ENCODE results near the gene CHP1. TPM values are rescaled to one million over a fixed set of nuclear protein-coding genes. Genes with fewer than 3 reads are reported as not detected.
"Not testable (repeated sequence)": the region's sequence is repeated elsewhere in the genome, so short reads cannot be mapped to it uniquely, and the experiment has no call there.

Gene CHP1
- total RNA-seq, 1 donor from 2014 or later: 89.3 TPM

DNA sequence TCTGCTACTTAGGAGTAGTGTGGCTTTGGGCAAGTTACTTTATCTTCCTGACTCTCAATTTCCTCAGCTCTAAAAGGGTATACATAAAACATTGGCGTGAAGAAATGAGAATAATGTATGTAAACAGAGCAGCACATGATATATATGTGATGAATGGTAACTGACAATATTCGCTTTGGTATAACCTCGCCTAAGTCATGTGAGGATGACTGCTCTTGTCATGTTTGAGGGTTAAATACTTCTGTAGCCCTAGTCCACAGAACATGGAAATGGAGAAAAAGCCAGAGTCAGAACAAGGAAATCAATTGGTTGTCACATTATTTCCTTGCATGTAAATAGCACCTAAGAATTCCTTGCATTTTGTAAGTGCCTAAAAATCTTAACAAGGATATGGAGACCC is 25.0 kb downstream of the CHP1 start:
- Mint-ChIP-seq H3K4me3 (ENCODE audit: low read depth) (no peak overlapping the region), H3K27me3 (no peaks in the 10 kb centered on the region), H3K36me3 (ENCODE audit: insufficient read depth) (peaks cover 12% of the 10 kb centered on the region), H3K27ac (peak overlapping the region; percentile 87), H3K9me3 (ENCODE audit: low read depth) (no peaks in the 10 kb centered on the region), H3K4me1 (ENCODE audit: low read depth) (peaks cover 39% of the 10 kb centered on the region)
- TF ChIP-seq, protein P1, sequence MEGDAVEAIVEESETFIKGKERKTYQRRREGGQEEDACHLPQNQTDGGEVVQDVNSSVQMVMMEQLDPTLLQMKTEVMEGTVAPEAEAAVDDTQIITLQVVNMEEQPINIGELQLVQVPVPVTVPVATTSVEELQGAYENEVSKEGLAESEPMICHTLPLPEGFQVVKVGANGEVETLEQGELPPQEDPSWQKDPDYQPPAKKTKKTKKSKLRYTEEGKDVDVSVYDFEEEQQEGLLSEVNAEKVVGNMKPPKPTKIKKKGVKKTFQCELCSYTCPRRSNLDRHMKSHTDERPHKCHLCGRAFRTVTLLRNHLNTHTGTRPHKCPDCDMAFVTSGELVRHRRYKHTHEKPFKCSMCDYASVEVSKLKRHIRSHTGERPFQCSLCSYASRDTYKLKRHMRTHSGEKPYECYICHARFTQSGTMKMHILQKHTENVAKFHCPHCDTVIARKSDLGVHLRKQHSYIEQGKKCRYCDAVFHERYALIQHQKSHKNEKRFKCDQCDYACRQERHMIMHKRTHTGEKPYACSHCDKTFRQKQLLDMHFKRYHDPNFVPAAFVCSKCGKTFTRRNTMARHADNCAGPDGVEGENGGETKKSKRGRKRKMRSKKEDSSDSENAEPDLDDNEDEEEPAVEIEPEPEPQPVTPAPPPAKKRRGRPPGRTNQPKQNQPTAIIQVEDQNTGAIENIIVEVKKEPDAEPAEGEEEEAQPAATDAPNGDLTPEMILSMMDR (IDR thresholded peaks at IDR 0.05; ENCODE audit: unreplicated experiment): no peak
- no peak for DNase-seq (ENCODE audit: low spot score, unreplicated experiment)

DNA sequence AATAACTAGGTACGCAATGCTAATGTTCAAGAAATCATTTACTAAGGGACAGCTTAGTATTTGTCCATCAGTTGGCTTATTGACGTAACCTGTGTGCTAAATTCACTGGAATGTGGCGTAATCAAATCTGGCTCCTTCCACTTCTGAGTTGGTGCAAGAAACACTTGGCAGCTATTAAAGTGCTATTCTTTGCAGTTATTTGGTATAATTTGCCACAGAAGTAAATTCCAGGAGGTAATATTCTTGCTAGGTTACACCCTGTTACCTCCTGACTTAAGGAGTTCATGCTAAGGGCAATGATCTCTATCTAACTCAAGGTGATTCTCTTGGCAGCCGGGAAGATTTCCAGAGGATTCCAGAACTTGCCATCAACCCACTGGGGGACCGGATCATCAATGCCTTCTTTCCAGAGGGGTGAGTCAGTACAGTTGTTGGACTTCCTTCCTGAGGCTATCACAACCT is 25.5 kb downstream of the CHP1 start:
- TF ChIP-seq, protein P1 (IDR thresholded peaks at IDR 0.05; ENCODE audit: unreplicated experiment): no peak
- no peak overlapping the region for H3K4me3 Mint-ChIP-seq (ENCODE audit: low read depth)
- no peaks in the 10 kb centered on the region for H3K27me3 Mint-ChIP-seq
- H3K4me1 Mint-ChIP-seq (ENCODE audit: low read depth): peaks cover 39% of the 10 kb centered on the region
- DNase-seq (ENCODE audit: low spot score, unreplicated experiment): no peak
- H3K36me3 Mint-ChIP-seq (ENCODE audit: insufficient read depth): peaks cover 11% of the 10 kb centered on the region
- H3K27ac Mint-ChIP-seq: peak overlapping the region; percentile 84
- no peaks in the 10 kb centered on the region for H3K9me3 Mint-ChIP-seq (ENCODE audit: low read depth)

DNA sequence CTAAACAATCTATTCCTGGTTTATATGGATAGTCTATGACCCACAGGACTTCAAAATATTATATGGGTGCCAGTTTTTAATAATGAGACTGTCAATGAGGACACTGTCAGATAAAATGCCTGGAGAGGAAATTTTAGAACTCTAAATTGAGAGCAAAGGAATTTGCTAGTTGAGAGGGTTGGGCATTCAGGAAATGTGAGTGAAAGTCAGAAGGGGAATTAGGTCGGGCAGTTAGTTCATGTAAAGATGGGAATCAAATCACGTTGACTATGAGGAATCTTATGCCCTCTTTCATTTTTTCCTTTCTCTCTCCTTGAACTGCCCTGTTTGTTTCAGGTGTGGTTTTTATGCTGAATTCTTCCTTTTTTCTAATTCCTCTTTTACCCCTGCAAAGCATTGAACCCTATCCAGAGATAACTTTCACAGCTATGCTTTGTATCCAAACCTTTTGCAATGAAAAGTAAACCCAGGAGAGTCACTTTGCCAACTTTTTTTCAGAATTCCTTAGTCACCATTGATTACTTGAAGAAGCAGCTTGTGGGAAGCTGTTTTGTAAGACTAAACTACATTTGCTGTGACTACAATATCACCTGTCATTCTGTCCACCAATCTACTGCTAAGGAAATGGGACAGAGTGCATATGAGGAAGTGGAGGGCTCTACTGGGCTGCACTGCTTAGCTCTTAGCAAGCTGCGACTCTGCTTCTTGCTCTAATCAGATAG is 27.8 kb downstream of the CHP1 start:
- Mint-ChIP-seq H3K4me3 (ENCODE audit: low read depth) (no peak overlapping the region), H3K9me3 (ENCODE audit: low read depth) (no peaks in the 10 kb centered on the region), H3K27ac (peak overlapping the region; percentile 94), H3K4me1 (ENCODE audit: low read depth) (peaks cover 42% of the 10 kb centered on the region), H3K36me3 (ENCODE audit: insufficient read depth) (peaks cover 18% of the 10 kb centered on the region), H3K27me3 (no peaks in the 10 kb centered on the region)
- no peak for DNase-seq (ENCODE audit: low spot score, unreplicated experiment)
- TF ChIP-seq, protein P1 (IDR thresholded peaks at IDR 0.05; ENCODE audit: unreplicated experiment): no peak

DNA sequence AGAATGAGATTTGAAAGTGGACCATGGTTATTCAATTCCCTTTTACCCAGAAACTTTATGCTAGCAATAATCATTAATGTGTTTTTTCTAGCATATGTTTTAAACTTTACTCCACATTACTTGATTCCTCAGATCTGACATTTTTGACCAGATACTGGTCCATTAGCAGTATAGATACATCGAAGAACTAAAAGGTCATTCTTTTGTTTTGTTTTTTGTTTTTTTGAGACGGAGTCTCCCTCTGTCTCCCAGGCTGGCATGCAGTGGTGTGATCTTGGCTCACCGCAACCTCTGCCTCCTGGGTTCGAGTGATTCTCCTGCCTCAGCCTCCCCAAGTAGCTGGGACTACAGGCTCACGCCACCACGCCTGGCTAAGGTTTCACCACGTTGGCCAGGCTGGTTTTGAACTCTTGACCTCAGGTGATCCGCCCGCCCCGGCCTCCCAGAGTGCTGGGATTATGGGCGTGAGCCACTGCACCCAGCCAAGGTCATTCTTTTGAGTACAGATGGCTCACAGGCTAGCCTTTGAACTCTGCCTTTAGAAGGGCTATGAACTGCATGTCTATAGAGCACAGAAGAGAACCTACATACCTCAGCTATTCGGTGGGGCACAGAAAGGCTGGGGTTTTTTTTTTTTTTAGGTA is 28.6 kb downstream of the CHP1 start:
- Mint-ChIP-seq H3K9me3 (ENCODE audit: low read depth) (no peaks in the 10 kb centered on the region), H3K4me1 (ENCODE audit: low read depth) (peaks cover 42% of the 10 kb centered on the region), H3K4me3 (ENCODE audit: low read depth) (peak overlapping the region; percentile 9), H3K27ac (no peak overlapping the region), H3K27me3 (no peaks in the 10 kb centered on the region), H3K36me3 (ENCODE audit: insufficient read depth) (peaks cover 15% of the 10 kb centered on the region)
- TF ChIP-seq, protein P1 (IDR thresholded peaks at IDR 0.05; ENCODE audit: unreplicated experiment): no peak
- no peak for DNase-seq (ENCODE audit: low spot score, unreplicated experiment)

DNA sequence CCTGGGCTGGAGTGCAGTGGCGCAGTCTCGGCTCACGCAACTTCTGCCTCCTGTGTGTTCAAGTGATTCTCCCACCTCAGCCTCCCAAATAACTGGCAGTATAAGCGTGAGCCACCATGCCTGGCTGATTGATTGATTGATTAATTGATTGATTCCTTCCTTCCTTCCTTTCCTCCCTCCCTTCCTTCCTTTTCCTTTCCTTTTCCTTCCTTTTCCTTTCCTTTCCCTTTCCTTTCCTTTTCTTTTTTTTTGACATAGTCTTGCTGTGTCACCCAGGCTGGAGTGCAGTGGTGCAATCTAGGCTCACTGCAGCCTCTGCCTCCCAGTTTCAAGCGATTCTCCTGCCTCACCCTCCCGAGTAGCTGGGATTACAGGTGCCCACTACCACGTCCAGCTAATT is 29.9 kb downstream of the CHP1 start:
- H3K27me3 Mint-ChIP-seq; H3K4me3 Mint-ChIP-seq (ENCODE audit: low read depth); H3K27ac Mint-ChIP-seq; H3K9me3 Mint-ChIP-seq (ENCODE audit: low read depth); DNase-seq (ENCODE audit: low spot score, unreplicated experiment): not testable (repeated sequence)
- Mint-ChIP-seq H3K4me1 (ENCODE audit: low read depth) (peaks cover 40% of the 10 kb centered on the region), H3K36me3 (ENCODE audit: insufficient read depth) (peaks cover 14% of the 10 kb centered on the region)

All from progenitor cell of endocrine pancreas (in vitro differentiated cells).